Endodermal cell (in vitro differentiated cells): ENCODE data around the gene TTLL10. TPM values are rescaled to one million over a fixed set of nuclear protein-coding genes. Genes with fewer than 3 reads are reported as not detected.

ENCODE experiments used
- DNase-seq: peaks from one replicate; pipeline ENCODE4 v3.0.0-alpha.2; 2017
- H3K27ac ChIP-seq: 2 replicates; pipeline ENCODE4 v1.5.1; 2013; ENCODE audit warnings: mild to moderate bottlenecking, low read depth, low read length, moderate library complexity
- H3K27me3 ChIP-seq: 2 replicates; pipeline ENCODE4 v1.6.1; 2013; ENCODE audit warnings: mild to moderate bottlenecking, low read length, moderate library complexity; ENCODE audit not compliant: insufficient read depth, control insufficient read depth, poor library complexity, severe bottlenecking
- H3K36me3 ChIP-seq: 2 replicates; pipeline ENCODE4 v1.7.0; 2013; ENCODE audit warnings: mild to moderate bottlenecking, low read length, moderate library complexity; ENCODE audit not compliant: control insufficient read depth, insufficient read depth
- H3K4me1 ChIP-seq: one replicate; pipeline ENCODE4 v1.7.0; 2013; ENCODE audit warnings: low read length; ENCODE audit not compliant: control insufficient read depth, insufficient read depth
- H3K4me3 ChIP-seq: 2 replicates; pipeline ENCODE4 v1.5.1; 2013; ENCODE audit warnings: mild to moderate bottlenecking, low read length, moderate library complexity
- H3K9ac ChIP-seq: 2 replicates; pipeline ENCODE4 v1.6.1; 2013; ENCODE audit warnings: mild to moderate bottlenecking, low read length, moderate library complexity; ENCODE audit not compliant: poor library complexity, severe bottlenecking; ENCODE audit errors: extremely low read depth
- H3K9me3 ChIP-seq: 2 replicates; pipeline ENCODE4 v1.6.1; 2013; ENCODE audit warnings: mild to moderate bottlenecking, low read length, moderate library complexity; ENCODE audit not compliant: control insufficient read depth
- H3K27ac Mint-ChIP-seq: 2 replicates; pipeline ENCODE4 v1.8.0; 2020; ENCODE audit warnings: mixed read lengths
- H3K27me3 Mint-ChIP-seq: 2 replicates; pipeline ENCODE4 v1.8.0; 2021; ENCODE audit warnings: mild to moderate bottlenecking, mixed read lengths; ENCODE audit not compliant: insufficient read depth
- H3K36me3 Mint-ChIP-seq: 2 replicates; pipeline ENCODE4 v1.8.0; 2020; ENCODE audit warnings: low read depth, mixed read lengths
- H3K4me1 Mint-ChIP-seq: 2 replicates; pipeline ENCODE4 v1.8.0; 2020; ENCODE audit warnings: mixed read lengths
- H3K4me3 Mint-ChIP-seq: 2 replicates; pipeline ENCODE4 v1.8.0; 2020; ENCODE audit warnings: mild to moderate bottlenecking, moderate library complexity, mixed read lengths
- H3K9me3 Mint-ChIP-seq: 2 replicates; pipeline ENCODE4 v1.8.0; 2020; ENCODE audit warnings: mild to moderate bottlenecking, mixed read lengths
- WGBS, 2 experiments: methylation state at CpG; one replicate each; pipeline versions ENCODE4 v1.1.5 to v1.1.7; 2013; ENCODE audit warnings: missing lambda C conversion rate in 2 of 2, mixed read lengths in 1 of 2; ENCODE audit not compliant: insufficient coverage in 1 of 2, insufficient read length in 1 of 2; 5-methylcytosine and 5-hydroxymethylcytosine counted together
- total RNA-seq, 2 donors: library from RNA; stranded (reverse); fragmentation: NEBNext Ultra II Directional in 1 of 2; extraction: Animal tissue kit (Norgen Biotek cat#: 25700) in 1 of 2; gene quantifications; 2 replicates in 1 of 2; 3 replicates in 1 of 2; pipeline ENCODE4 v1.2.1, GENCODE V29; 2021
- TF ChIP-seq, protein P1 (sequence below): fragments of 200-600 bp; sonication (generic); conservative IDR thresholded peaks from 2 replicates; pipeline ENCODE4 v1.5.0; 2021; ENCODE audit warnings: antibody characterized with exemption, mild to moderate bottlenecking

TTLL10 gene
- total RNA-seq, 2 donors from 2014 or later = 0.93 to 1.2 TPM

- no peaks in the 10 kb centered on the region for H3K9me3 ChIP-seq
- TF ChIP-seq, protein P1, sequence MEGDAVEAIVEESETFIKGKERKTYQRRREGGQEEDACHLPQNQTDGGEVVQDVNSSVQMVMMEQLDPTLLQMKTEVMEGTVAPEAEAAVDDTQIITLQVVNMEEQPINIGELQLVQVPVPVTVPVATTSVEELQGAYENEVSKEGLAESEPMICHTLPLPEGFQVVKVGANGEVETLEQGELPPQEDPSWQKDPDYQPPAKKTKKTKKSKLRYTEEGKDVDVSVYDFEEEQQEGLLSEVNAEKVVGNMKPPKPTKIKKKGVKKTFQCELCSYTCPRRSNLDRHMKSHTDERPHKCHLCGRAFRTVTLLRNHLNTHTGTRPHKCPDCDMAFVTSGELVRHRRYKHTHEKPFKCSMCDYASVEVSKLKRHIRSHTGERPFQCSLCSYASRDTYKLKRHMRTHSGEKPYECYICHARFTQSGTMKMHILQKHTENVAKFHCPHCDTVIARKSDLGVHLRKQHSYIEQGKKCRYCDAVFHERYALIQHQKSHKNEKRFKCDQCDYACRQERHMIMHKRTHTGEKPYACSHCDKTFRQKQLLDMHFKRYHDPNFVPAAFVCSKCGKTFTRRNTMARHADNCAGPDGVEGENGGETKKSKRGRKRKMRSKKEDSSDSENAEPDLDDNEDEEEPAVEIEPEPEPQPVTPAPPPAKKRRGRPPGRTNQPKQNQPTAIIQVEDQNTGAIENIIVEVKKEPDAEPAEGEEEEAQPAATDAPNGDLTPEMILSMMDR = no peak
- H3K9me3 Mint-ChIP-seq = no peaks in the 10 kb centered on the region
- no peak for DNase-seq
- H3K9ac ChIP-seq = no peak overlapping the region
- no peak overlapping the region for H3K4me3 ChIP-seq
- no peaks in the 10 kb centered on the region for H3K4me1 Mint-ChIP-seq
- no peak overlapping the region for H3K27ac Mint-ChIP-seq
- 94 to 98% methylated on average over 16 to 44 of the region's 44 CpGs for WGBS, 2 experiments
- peaks cover 48% of the 10 kb centered on the region for H3K36me3 Mint-ChIP-seq
- peaks cover 32% of the 10 kb centered on the region for H3K36me3 ChIP-seq
- H3K4me1 ChIP-seq = no peaks in the 10 kb centered on the region
- no peak overlapping the region for H3K27ac ChIP-seq
- no peaks in the 10 kb centered on the region for H3K27me3 ChIP-seq
- no peak overlapping the region for H3K4me3 Mint-ChIP-seq
- no peaks in the 10 kb centered on the region for H3K27me3 Mint-ChIP-seq
Observed at GRCh38 chr1:1226566-1227362, 53.1 kb downstream of the TTLL10 start.

- TF ChIP-seq, protein P1 = no peak
- Mint-ChIP-seq H3K36me3 (peaks cover 46% of the 10 kb centered on the region), H3K4me1 (no peaks in the 10 kb centered on the region), H3K4me3 (no peak overlapping the region), H3K27ac (no peak overlapping the region), H3K9me3 (no peaks in the 10 kb centered on the region), H3K27me3 (no peaks in the 10 kb centered on the region)
- H3K9ac ChIP-seq = no peak overlapping the region
- H3K4me3 ChIP-seq = no peak overlapping the region
- H3K4me1 ChIP-seq = no peaks in the 10 kb centered on the region
- DNase-seq = no peak
- H3K36me3 ChIP-seq = peaks cover 29% of the 10 kb centered on the region
- H3K27ac ChIP-seq = no peak overlapping the region
- no peaks in the 10 kb centered on the region for H3K9me3 ChIP-seq
- WGBS, 2 experiments = 93 to 96% methylated on average over 10 to 25 of the region's 25 CpGs
- H3K27me3 ChIP-seq = no peaks in the 10 kb centered on the region
Observed at GRCh38 chr1:1227386-1227785, 53.7 kb downstream of the TTLL10 start.

DNA sequence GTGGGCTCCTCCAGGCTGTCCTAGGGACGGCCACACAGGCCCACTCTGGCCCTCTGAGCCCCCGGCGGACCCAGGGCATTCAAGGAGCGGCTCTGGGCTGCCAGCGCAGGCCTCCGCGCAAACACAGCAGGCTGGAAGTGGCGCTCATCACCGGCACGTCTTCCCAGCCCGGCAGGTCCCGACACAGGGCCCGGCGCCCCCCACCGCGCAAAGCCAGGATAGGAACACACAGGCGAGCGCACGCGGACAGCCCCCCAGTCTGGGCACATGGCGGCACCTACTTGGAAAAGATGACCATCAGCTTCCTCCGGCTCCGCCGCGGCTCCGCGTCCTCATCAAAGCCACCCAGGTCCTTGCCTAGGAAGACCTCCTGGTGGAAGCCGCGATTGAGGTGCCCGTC is 54.5 kb downstream of the TTLL10 start:
- Histone ChIP-seq H3K4me1 (no peaks in the 10 kb centered on the region), H3K9me3 (no peaks in the 10 kb centered on the region), H3K36me3 (peaks cover 23% of the 10 kb centered on the region), H3K9ac (no peak overlapping the region), H3K27ac (no peak overlapping the region), H3K4me3 (no peak overlapping the region), H3K27me3 (no peaks in the 10 kb centered on the region)
- no peak for DNase-seq
- Mint-ChIP-seq H3K9me3 (no peaks in the 10 kb centered on the region), H3K4me1 (no peaks in the 10 kb centered on the region), H3K27ac (no peak overlapping the region), H3K27me3 (no peaks in the 10 kb centered on the region), H3K4me3 (no peak overlapping the region), H3K36me3 (peaks cover 40% of the 10 kb centered on the region)
- TF ChIP-seq, protein P1 = no peak
- WGBS, 2 experiments = 95 to 96% methylated on average over 22 to 30 of the region's 30 CpGs
